AG08396 (cell line): Measurements from ENCODE around the gene GPC6.

Experiments
- DNase-seq: peaks from one replicate; pipeline ENCODE4 v3.0.0; 2012; ENCODE audit warnings: low spot score, mixed read lengths

GPC6 gene

DNA sequence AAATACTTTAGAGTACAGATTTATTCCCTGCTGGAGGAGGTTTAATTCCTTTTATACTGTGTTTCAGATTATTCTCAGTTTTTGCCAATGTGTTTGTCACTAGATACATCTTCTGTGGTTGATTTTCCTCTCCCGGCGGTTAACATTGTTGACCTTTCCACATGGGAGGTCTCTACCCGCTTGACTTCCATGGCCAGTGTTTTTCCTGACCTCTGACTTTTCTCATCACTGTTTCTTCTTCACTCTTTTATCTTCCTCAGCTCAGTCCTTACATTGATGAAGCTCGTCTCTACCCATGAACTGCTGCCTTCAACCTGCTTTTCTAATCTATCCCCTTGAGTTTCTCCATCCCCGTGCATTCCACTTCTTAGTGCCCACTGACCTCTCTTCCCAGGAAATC is 517.4 kb downstream of the GPC6 start:
- DNase-seq, result no peak

DNA sequence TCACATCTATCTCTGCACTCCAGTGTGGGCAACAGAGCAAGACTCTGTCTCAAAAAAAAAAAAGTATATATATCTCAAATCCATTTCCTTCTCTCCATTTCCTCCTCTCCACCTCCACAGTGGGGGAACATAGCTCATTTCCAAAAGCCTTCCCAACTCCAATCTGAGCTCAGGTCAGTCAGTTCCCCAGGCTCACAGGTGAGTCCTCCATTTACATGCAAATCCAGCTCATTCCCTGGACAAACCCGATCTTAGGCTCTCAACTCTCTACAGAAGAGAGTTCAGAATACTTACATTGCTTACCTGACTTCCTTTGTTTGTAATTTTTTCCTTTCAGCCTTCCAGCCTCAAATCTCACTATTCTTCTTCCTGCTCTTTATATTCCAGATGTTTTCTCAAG is 518.3 kb downstream of the GPC6 start:
- no peak for DNase-seq

DNA sequence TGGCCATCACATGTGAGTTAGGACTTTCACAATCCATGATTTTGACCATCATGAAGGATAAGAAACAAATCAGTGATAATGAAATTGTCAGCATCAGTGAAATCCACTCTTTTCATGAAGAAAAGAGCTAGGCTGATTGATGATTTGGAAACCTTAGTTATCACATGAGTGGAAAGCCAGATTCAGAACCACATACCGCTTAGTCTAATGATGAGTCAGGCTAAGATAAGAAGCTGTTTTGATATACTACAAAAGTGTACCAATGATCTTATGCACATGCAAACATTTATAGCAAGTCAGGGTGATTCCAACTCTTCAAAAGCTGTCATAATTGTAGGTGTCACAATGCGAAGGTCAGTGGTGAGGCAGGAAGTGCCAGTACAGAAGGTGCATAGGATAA is 519.3 kb downstream of the GPC6 start:
- no peak for DNase-seq

DNA sequence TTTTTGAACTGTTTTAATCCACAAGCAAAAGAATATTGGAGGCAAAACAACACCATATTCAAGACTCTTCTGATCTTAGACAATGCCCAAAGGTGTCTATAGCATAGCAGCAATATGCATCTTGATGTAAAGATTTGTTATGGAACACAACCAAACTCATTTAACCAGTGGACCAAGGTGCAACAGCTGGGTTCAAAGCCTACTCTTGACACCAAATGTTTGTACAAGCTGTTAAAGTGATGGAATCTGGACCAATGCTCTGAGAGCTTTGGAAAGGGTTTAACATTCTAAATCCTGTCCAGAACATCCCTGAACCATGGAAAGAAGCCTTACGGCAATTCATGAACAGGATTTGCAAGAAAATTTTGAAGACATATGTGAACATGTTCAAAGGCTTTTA is 520.0 kb downstream of the GPC6 start:
- no peak for DNase-seq

DNA sequence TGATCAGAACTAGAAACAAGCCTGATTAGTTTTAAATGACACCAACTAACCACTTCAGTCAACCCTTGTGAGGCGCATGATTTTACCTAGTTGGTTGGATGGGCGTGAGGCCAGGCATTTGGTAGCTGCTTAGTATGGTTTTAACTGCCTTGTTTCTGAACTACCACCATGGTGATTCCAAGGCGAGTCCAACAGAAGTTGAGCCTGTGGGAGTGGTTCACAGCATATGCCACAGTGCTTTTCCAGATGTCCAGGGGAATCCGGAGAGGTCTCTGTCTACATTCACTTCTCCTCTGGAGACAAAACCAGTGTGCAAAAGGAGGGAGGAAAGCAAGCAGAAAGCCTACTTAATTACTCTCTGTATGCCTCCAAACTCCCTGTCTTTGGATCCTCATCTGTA is 524.1 kb downstream of the GPC6 start:
- no peak for DNase-seq

DNA sequence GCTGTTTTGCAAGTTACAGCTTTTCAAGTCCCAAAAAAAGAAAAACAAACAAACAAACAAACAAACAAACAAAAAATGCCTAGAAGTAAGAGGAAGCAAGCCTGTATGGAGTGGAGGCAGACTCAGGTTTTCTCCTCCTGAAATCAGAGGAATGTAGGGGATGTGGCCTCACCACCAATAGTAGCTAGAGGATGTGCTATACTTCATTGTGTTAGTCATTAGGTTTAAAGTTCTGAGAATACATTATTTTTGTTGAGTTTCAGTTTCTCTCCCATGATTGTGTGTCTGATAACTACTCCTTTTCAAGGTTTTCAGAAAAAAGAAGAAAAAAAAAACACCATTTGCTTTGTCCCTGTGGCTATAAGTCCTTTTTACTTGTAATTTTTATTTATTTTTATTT is 524.5 kb downstream of the GPC6 start:
- DNase-seq, result no peak

DNA sequence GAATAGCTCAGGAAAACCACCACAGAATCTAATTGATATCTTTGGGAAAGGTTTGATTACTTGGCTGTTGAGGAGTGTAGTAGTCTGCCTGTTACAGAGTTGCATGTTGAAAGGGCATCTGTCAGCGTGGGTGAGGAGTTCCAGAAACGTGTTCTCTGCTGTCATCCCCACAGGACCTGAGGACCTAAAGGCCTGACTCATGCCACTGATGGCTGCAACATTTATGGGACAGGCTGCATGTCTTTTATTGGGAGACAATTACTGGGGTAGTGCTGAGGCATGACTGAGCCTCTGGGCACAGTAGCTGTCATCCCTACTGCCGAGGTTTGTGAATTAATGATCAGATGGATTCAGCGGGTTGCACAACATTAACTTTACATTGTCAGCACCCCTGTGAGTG is 525.9 kb downstream of the GPC6 start:
- DNase-seq, result no peak

DNA sequence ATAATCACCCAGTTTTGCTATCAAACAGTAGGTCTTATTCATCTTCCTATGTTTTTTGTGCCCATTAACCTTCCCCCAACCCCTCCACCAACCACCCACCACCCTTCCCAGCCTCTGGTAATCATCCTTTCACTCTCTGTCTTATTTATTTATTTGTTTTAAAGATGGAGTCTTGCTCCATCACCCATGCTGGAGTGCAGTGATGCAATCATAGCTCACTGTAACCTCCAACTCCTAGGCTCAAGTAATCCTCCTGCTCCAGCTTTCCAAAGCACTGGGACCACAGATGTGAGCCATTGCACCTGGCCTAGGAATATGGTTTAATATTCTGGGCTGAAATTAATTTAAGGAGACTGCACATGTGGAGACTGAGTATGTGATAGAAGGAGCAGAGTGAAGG is 527.0 kb downstream of the GPC6 start:
- no peak for DNase-seq

DNA sequence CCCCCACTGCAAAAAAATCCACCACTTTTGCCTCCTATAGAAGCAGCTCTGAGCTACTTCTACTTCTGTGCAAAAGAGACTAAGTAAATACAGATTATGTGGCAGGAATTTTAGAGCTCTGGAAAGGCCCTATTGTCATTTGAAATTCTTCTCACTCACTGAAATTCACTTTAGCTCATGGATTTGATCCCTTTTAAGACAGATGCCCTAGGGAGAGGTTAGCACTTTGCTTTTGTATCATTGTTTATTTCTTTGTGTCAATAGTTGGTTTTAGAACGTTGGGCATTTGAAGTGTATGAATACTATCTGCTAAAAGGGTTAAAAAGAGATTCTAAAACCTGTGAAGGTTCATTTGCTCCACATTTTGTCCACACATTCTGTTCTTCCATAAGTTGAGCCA is 528.7 kb downstream of the GPC6 start:
- DNase-seq, result no peak

DNA sequence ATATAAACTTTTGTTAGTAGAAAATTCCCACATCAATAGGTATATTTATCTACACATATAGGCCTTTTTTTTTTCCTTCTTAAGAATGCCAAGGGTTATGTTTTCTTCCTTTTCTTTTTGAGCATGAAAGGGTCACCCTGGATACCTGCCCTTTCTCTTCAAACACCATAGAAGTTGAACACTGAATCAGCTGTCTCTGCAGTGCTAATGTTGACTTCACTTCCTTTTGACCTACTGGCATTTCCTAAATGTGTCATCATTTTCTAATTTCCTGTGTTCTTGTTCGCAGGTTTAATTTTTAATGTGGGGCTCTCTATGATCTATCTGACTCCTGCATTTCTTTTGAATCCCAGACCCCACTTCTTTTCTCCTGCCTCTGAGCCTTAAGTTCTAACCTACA is 532.0 kb downstream of the GPC6 start:
- DNase-seq, result no peak

DNA sequence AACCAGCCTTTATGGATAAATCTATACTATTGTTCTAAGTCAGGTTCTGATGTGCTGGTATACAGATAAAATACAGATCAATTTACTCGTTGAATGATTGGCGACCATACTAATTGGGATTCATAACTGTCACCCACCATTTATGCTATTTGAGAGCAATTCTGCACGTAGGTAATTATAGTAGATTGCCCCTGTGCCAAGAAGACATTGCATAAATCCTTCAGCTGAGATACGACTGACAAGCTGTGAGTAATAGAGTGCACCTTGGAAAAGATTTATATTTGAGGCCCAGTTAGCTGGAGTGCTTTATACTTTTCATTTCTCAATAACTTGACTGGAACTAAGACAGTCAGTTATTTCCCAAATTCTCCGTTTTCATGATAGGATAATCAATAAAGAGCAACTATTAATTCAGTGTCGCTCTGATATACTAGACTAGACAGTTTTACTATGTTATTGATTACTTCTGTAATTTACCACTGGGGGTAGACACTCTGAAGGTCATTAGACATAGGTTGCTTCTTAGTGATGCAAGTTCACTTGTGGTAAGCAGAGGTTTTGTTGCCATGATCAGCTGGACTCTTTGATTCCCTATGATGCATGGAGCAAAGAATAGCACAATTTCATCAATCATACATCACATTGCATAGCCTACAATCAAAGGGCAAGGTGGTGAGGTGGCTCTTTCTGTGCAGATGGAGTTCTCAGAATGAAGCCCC is 536.3 kb downstream of the GPC6 start:
- DNase-seq, result no peak

DNA sequence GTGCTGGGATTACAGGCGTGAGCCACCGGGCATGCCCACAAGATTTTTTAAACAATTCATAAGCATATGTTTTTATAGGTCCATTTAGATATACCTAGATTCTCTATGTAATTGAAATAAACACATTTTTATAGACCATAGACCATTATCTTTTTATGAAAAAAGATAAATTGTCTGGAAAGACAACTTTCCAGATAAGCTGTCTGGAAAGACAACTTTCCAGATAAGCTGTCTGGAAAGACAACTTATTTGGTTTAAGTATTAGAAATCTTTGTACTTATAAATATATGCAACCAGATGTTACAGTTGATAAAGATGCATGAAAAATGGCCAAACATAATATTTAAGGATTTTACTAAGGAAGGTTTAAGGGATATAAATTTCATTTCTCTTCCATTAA is 538.5 kb downstream of the GPC6 start:
- no peak for DNase-seq

DNA sequence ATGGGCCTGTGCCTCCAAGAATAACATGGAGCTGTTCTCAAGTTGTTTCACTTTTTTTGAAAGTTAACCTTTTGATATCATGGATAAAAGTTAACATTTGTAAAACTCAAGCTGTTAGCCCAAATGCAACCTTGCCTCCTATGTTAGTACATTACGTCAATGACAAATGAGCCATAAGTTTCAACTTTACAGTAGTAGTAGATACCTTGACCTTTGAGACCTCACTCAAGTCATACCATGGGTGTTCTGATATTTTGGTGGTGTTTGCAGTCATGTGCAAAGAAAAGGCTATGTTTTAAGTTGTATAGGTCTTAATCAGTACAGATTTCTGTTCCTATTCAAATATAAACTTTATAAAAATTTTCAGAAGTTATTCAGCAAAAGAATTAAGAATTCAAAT is 539.2 kb downstream of the GPC6 start:
- no peak for DNase-seq

DNA sequence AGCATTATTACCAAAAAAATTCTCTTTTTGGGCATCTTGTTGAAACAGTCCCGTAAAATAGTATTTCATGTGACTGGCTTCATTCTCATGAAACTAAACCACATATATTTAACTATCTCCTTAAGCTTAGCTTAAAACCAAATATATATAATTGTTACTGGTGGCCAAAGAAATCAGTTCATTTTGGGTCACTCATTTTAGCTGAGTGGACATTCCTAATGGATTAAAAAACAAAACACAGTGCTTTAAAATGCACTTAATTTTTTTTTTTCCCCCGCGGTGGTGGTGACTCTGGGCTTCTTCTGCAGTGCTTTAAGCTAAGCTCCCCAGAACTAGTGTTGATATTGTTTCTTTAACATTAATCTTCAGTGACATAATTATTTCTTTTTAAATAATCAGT is 540.1 kb downstream of the GPC6 start:
- no peak for DNase-seq

DNA sequence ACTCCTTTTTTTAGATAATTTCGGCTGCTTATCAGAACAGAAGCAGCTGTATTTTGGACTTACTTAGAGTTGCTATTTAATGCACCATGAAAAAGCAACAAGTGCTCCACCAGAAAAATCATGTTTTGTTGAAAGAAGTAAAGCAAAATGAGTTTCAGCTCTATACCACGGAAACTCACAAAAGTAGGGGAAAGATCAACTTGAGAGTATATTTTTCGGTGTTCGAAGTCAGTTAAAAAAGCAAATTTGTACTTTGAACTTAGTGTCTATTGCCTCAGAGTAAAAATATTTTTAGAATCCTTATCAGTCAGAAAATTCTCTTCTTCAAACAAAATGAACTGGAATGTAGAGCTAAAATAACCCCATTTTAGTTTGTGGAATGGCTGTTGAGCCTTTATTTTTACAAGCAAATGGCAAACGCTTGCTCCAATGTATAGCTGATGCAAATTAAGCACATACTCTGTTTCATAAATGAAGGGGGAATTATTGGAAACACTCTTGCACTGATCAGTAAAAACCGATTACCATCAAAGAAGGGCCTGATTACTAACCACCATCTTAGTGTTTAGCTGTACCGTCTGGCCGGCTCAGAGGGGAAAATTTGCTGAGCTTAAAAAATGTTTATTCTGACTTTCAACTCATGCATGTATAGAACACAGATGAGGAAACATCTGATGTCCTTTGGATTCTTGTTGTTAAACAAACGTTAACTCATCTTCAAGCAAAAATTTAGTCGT is 540.7 kb downstream of the GPC6 start:
- no peak for DNase-seq

DNA sequence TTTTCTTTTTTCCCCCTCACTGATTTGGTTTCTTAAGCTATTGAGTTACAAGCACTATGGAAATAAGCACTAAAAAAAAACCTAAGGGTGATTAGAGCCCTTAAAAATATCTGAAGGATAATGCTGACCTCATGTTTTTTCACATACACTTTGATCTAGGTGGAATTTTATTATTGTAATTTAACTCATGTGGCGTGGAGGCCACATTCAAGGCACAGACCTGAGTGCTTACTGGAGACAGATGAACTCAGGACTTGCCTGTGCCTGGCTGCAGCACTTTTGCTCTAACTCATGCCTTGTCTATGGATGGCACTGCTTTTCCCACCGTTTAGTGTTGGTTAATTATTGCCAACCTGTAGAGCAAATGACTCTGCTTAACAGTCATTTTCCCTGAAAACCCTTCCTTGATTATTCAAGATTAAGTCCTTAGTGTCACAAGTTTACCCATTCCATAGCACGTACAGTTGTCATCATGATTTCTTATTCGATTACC is 541.4 kb downstream of the GPC6 start:
- DNase-seq, result no peak

DNA sequence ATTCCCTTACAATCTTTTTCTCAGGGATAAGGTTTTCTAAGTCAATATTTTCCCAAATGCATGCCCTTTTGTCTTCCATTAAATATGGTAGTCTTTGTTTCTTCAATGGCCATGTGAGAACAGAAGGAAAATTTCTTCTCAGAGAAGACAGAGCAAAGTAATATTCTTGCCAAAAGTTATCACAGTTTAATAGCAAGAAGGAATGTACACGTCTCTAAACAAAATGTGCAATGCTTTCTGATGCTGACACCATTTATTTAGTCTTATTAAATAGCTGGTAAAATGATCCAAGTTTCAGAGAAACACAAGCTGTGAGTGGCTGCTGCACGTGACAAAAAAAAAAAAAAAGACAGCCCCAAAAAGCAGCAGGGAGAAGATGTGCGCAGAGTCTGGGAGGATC is 542.5 kb downstream of the GPC6 start:
- DNase-seq, result no peak

DNA sequence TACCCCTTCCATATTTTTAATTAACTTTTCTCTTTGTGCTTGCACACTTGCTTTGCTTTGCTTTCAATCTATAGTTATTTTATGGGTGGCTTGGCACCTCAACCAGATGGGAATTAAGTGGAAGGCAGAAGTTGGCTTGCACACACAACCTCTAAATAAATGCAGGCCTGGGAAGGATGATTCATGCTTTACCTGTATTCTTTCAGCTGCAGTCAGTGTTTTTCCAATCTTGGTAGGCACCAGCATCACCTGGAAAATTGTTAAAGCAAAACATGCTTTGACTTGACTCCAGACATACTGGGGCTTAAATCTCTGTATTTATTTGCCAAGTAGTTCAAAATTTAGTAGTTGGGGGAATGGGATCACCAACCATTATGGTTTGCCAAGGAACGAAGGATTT is 543.0 kb downstream of the GPC6 start:
- DNase-seq, result no peak

DNA sequence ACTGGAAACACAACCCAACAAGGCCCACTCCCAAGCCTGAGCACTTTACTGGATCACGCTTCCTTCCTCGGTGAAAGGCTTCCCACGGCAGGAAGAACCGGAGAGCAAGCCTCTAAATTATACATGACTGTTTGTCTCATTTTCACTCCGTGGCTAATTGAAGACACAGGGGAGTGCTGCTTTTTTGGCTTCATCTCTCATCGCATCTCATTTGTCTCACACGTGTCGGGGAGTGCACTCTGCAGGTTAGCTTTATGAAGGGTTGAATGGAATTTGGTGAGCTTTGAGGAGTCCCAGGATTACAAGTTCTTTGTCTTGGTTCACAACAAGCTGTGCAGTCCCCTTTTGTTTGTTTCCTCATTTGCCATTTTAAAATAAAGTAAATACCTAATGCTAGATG is 544.6 kb downstream of the GPC6 start:
- DNase-seq, result no peak

DNA sequence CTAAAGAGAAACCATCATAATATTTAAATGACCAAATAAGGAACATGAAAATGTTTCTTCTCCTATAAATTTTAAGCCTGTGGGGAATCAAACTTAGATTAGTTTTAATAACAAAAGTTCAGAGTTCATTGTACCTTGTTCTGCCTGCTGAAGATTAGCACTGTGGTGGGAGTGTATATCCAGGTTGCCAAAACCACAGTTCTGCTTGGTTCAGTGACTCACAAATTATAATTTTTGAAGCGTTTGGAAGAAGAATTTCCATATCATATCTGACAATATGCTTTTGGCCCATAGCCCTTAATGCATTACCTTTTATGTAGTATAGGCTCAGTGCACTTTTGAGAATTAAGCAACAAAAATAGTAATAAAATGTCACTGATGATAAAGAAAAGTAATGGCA is 545.2 kb downstream of the GPC6 start:
- DNase-seq, result no peak

DNA sequence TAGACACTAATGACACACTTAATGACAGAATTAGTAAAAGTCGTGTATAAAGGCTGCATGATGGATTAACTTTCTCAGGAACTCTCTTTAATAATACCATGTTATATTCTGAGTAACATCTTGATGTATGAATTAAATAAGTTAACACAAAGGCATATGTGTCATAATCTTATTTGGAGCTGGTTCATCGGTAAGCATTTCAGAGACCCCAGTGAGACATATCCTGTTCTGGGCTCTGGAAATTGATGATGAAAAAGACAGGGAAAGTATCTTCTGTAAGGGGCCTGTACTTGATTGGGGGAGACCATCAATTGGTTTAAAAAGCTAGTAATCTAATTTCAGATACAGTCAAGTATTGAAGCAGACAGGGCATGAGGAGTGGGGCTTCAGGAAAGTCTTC is 547.9 kb downstream of the GPC6 start:
- no peak for DNase-seq

DNA sequence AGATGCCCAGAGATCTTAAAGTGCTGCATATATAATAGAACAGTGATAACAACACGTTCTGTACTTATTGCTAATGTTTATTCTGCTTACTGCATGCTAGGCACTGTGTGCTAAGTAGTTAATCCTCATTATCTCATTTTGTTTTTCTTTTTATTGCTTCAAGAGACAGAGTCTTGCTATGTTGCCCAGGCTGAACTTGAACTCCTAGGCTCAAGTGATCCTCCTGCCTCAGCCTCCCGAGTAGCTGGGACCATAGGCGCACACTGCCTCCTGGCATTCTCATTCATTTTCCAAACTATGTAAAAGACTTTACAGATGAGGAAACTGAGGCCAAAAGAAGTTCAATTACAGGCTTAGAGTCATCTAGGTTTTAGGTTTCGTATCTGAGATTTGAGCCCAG is 548.4 kb downstream of the GPC6 start:
- DNase-seq, result no peak

DNA sequence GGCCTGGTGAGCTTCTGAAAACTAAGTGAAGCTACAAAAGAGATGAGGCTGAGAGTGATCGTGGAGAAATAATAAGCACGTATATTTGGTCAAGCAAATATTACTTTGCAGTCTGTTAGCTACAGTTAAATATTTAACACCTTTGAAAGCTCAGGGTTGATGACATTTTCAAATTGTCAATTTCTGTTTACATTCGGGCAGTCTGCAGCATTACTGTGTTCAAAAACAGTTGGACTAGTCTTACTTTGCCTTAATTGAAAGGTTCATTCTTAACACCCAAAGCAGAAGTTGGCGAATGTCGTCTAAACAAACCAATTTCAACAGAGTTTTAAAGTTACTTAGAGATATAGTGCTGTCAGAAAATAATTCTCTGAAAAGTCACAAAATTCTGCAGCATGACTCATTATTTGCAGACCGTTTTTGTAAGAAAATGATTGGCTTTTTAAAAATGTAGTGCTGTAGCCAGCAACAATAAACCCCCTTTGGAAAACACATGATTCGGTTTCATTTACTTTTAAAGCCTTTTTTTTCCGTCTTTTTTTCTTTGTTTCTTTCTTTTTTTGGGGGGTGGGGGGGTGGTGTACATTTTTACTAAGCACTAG is 549.0 kb downstream of the GPC6 start:
- peak; percentile 32 for DNase-seq
